Measurements from ENCODE around the gene LCP2.

Gene LCP2

GRCh38 chr5:170201311-170201710 lies 96.3 kb downstream of the LCP2 start:
- TF ChIP-seq CTCF (conservative IDR thresholded peaks at IDR 0.05; ENCODE audit: low read depth) = no peak
- ChIA-PET CTCF (interaction anchor here (1.9 kb wide), 1 partner anchor 11 kb away, joined by 6 read pairs; no protein-coding TSS in a partner anchor), POLR2A (ENCODE audit: low non-redundant PET) (no interaction called here)
- H3K27ac ChIP-seq = no peak overlapping the region
- DNase-seq (ENCODE audit: low spot score) = no peak

- no peak for TF ChIP-seq CTCF (conservative IDR thresholded peaks at IDR 0.05; ENCODE audit: low read depth)
- no peak for DNase-seq (ENCODE audit: low spot score)
- H3K27ac ChIP-seq = no peak overlapping the region
- POLR2A ChIA-PET (ENCODE audit: low non-redundant PET) = interaction anchor here (0.5 kb wide), 1 partner anchor 94 kb away, joined by 3 read pairs; no protein-coding TSS in a partner anchor
- CTCF ChIA-PET = interaction anchor here (1.9 kb wide), 1 partner anchor 11 kb away, joined by 6 read pairs; no protein-coding TSS in a partner anchor
These were observed 96.7 kb downstream of the LCP2 start for GRCh38 chr5:170200876-170201275.

All from RWPE1 (cell line).